CD4-positive, alpha-beta T cell treated with Interleukin-4 for 4 hours (primary cell): Measurements from ENCODE around the gene IFNE.
"Not testable (repeated sequence)": the region's sequence is repeated elsewhere in the genome, so short reads cannot be mapped to it uniquely, and the experiment has no call there.

Source experiments
- DNase-seq: peaks from one replicate; pipeline ENCODE4 v3.0.0-alpha.2; 2020

Gene IFNE

GRCh38 chr9:21481470-21482056, 550 bp downstream of the IFNE start:
- DNase-seq = no peak

GRCh38 chr9:21479152-21479702, 2.9 kb downstream of the IFNE start:
- no peak for DNase-seq

DNA sequence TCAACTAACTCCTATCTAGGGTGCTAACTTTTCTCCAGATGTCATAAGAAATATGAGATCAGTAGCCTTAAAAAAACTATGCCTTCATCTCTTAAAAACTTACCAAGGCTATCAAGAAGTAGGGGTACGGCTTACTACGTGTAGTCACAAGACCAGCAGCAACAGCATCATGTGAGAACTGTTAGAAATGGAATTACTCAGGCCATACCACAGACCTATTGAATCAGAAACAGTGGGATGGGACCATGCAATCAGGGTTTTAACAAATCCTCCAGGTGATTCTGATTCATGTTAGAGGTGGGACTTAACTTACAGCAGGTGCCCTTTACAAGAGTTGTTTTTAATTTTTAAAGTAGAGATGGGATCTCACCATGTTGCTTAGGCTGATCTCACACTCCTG, 4.6 kb downstream of the IFNE start:
- DNase-seq = no peak

DNA sequence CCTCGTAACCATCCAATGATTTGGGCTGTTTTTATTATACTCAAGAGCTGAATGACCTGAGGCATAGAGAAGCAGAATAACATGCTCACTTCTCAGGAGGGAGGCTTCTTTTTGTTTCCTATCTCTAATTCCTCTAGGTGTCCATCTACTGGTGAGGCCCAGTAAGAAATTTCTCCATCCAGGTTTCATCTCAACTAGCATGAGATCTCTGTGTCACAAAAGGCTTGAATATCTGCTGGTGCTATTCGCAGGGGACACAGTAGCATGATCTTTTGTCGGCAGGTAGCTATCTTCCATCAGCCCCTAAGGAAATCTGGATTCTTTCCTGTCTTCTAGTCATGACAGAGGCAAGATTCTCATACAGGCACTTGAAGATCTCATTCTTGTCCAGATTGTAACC, 8.9 kb downstream of the IFNE start:
- no peak for DNase-seq

DNA sequence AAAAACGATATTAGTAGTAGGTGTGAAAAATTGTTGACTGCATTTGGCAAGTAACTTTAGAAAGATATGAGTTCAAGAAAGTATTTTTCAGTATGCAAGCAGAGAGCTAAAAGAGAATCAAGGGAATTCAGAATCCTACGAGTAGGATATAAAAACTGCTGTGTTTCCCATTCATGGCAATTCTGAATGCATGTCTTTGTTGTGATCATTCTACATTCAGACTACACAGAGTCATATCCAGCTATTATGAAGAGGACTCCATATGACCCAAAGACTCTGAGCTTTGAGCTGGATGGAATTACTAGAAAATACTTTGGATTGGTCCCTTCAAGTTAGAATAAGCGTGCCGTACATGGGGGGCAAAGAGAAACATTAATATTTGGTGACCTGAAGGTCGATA, 12.0 kb downstream of the IFNE start:
- no peak for DNase-seq

DNA sequence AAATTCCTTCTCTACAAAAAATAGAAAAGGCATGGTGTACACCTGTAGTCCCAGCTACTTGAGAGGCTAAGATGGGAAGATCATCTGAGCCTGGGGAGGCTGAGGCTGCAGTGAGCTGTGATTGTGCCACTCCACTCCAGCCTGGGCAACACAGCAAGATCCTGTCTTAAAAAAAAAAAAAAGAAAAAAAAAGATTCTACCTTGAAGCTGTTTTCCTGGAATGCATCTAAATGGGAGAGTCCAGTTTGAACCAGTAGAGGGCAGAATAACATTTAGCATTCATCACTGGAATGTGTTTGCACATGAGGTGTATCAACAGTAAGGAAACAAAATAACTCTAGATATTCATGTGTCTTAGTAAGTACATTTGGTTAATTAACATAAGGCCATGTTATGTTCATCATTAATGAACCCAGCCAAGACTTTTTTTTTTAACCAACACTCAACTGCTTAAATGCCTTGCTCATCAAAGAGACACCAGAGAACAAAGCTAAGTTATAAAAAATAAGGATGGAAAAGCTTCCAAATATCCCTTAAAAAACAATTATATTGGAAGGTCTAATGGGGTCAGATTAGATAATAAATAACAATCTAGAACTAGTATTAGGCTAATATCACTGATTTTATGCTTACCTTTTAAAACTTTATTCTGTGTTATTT, 16.1 kb downstream of the IFNE start:
- peak; percentile 65 for DNase-seq

- DNase-seq = no peak
These were observed 17.0 kb downstream of the IFNE start for GRCh38 chr9:21465138-21465537.

GRCh38 chr9:21461377-21461776, 20.7 kb downstream of the IFNE start:
- DNase-seq = no peak

GRCh38 chr9:21455320-21455719, 26.8 kb downstream of the IFNE start:
- DNase-seq = peak; percentile 30

DNA sequence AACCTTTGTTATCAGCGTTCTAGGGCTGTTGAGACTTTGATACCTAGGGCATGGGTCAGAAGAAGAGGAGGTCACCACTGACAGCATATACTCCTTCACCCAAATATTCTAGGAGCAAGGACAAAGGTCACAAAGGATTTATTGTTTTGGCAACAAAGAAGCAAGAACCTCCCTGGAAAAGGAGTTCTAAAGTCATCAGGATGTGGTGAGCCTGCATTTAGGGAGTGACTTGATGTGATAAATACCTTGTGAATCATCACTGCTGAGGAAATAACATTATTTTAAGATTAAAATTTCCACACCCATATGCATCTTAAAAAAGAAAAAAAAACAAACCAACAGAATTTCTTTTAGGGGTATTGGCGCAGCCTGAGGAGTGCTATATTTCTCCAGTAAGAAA, 28.0 kb downstream of the IFNE start:
- no peak for DNase-seq

- no peak for DNase-seq
These were observed 29.4 kb downstream of the IFNE start for GRCh38 chr9:21452681-21453080.

DNA sequence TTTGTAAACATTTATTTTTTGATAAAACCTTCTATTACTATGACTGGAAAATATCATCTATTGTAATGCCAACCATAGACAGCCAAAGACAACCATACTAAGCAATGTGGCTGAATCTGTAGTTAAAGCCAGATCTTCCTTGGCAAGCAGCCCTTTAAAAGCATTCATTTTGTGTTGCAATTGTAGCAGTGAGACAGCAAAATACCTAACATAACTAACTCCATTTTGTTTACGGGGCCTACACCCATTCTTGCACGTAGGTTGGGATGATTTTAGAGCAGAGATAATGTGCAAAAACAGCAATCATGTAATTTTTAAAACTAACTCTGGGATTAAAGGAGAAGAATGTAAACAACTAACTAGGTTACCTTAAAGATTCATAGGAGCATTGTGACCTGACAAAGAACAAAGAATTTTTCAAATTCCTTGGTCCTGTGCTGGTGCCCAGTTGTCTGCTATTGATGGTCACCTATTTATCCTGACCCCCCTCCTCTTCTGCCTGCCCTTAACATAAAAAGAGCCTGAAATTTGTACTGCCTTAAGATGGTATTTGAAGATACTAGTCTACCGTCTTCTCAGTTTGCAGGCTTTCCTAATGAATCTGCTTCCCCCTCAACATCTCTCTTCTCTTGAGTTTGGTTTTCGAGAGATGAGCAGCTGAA, 31.2 kb downstream of the IFNE start:
- DNase-seq = no peak

GRCh38 chr9:21449312-21449711, 32.8 kb downstream of the IFNE start:
- DNase-seq = not testable (repeated sequence)

- peak; percentile 56 for DNase-seq
These were observed 38.1 kb downstream of the IFNE start for GRCh38 chr9:21443849-21444625.

GRCh38 chr9:21440139-21440538, 42.0 kb downstream of the IFNE start, which contains the start of gene IFNA1:
Gene IFNA1 (plus strand): TSS chr9:21440439. CDS start chr9:21440508, 69 bp downstream.
- DNase-seq = no peak

- not testable (repeated sequence) for DNase-seq
These were observed 47.1 kb downstream of the IFNE start for GRCh38 chr9:21435015-21435383.

GRCh38 chr9:21434202-21435014, 47.7 kb downstream of the IFNE start:
- DNase-seq = peak; percentile 48

DNA sequence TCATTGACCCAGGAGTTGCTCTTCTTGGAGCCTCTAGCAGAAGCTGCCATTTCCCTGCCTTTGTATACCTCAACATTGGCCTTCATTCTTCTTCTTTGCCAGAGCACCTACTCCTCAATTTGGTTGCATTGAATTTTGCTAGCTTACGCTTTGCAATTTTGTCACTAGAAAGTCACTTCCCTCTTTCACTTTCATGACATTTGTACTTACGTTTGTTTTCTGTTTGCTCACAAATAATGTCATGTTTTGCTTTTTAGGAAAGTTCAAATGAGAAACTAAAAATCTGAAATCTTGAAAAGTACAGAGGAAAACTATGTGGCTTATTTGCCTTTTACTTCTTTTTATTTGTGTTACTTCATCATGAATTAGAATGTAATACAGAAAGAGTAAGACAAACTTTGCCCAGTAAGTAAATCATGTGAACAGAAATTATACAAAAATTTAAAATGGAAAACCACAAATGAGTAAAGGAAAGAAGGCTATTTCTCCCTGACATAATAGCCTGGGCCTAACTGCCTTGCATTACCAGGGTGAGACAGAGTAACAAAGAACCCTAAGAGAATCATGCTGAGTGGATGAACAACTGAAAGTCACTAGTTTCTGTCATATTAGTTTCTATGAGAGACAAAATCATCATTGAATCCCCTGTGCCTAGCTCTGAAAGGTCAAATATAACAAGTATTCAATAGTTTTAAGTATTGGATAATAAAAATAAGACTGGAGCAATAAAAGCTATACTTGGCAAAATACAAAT, 49.3 kb downstream of the IFNE start:
- no peak for DNase-seq
